GM21825 (cell line): ENCODE results near the gene DLX4.

Experiments used
- ATAC-seq: cut with Tn5 transposase; IDR thresholded peaks from one replicate; pipeline ENCODE4 v1.9.1; 2021; ENCODE audit warnings: mild to moderate bottlenecking, moderate library complexity; ENCODE audit not compliant: unreplicated experiment

DLX4 gene, protein sequence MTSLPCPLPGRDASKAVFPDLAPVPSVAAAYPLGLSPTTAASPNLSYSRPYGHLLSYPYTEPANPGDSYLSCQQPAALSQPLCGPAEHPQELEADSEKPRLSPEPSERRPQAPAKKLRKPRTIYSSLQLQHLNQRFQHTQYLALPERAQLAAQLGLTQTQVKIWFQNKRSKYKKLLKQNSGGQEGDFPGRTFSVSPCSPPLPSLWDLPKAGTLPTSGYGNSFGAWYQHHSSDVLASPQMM

GRCh38 chr17:49969134-49969759 is at the start of gene DLX4:
DLX4 (plus strand) TSS chr17:49969190; CDS start chr17:49969469, 279 bp downstream.
- no peak for ATAC-seq

DNA sequence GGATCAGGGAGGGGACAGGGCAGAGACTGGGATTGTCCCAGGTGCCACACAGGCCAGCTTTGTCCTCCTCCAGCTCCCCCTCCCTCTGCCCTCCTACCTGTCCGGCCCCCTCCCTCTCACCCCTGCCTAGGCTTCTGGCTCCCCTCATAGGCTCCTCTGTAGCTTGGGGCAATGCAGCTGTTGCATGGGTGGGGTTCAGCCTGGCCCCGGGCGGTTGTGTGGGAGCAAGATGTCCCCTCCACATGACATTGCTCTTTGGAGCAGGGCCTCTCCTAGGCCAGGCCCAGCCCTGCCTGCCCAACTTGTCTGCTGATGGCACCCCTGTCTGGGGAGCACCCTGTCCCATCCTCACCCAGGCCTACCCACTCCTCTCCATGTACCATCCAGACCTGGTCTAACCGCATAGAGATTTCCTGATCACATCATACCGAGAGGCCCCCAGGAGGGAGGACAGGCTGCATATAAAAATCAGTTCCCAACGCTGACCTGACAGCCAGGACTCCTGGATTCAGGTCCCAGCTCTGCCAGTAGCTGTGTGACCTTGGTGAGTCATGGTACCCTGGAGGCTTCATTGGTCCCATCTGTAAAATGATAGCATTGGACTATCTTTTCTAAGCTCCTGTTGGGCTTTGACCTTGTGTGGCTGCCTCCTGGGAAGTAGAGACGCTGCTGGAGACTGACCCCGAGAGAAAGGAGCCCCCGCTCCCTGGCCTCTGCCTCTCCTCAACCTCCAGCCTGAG is 48.8 kb upstream of the DLX4 start:
- no peak for ATAC-seq

DNA sequence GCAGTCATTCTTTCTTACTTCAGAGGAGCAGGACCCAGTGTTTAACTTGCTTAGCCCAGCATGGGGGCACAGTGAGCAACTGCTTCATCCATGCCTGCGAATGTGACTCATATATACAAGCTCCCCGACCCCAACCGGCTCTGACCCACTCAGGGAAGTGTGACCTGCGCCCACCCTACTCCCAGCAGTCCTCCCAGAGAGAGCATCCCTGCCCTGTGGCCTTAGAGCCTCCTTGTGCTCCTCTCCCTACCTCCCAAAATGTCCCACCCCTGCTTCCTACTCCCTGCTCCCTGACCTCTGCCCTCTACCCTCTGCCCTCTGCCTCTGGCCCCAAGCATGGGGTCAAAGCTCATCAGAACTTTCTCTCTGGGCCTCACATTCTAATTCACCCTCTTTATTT is 46.9 kb upstream of the DLX4 start:
- no peak for ATAC-seq

DNA sequence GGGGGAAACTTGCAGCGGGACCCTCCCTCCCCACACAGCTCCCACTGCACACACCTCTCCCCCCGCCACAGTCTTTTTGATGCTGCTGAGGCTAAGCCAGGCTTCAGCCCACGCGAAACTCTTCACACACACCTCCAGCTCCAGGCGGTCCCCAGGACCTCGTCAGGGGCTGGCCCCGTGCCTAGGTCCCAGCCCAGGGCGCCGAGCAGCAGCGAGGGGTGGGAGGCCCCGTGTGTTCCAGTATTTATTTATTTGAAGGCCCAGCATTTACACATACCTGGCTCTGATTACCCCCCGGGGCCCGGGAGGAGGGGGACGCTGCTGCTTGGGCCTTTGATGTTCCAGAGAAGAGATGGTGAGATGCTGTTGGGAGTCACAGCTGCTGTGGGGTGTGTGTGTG is 44.9 kb upstream of the DLX4 start:
- no peak for ATAC-seq

DNA sequence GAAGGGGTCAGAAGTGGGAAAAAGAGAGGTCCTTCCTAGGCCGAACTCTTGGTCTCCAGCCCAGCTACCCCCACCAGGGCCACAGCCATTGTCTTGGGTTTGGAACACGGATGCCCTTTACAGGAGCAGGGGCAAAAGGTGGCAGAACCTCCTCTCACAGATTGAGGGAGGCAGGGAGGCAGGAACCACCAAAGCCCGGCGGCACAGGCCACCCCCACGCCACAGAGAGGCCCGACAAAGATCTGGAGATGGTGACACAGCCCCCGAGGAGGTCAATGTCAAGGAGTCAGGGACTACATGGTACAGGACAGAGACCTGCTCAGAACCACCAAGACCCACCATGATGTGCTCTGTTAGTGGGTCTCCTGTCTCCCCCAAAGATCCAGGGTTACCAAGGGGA is 44.4 kb upstream of the DLX4 start:
- ATAC-seq: no peak

DNA sequence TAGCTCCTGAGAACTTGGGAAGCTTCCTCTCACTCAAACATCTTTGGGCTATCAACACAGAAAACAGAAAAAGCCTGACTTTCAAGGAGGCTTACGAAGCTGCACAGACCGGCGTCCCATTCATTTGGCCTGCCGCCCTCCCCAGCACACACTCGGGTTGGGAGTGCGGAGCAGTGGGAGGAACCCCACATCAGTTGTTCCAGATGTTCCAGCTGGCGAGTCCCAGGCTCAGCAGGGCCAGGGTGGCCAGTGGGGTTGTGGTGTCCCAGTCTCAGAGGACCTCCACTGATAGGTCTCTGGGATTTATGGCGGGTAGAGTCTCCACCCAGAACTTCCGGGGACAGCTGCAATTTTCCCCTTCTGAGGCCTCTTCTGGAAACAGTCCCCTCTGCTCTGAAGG is 43.1 kb upstream of the DLX4 start:
- ATAC-seq: no peak

DNA sequence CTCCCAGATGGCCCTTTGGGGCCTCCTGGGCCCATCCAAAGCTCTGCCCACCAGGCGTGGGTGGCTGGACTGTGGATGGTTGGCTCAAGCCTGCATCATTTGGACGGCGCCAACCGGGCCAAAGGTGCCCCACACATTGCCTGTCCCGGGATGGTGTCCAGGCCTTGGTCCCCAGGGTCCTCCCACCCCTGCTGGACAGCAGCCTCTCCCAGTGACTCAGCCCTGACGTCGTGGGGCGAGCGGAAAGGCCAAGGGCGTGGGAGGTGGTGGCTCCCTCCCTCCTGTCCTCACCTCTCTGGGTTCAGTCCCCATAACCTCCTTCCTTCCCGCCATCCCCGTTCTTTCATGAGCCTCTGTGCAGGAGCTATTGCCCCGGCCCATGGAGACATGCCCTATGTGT is 42.1 kb upstream of the DLX4 start:
- ATAC-seq: no peak

DNA sequence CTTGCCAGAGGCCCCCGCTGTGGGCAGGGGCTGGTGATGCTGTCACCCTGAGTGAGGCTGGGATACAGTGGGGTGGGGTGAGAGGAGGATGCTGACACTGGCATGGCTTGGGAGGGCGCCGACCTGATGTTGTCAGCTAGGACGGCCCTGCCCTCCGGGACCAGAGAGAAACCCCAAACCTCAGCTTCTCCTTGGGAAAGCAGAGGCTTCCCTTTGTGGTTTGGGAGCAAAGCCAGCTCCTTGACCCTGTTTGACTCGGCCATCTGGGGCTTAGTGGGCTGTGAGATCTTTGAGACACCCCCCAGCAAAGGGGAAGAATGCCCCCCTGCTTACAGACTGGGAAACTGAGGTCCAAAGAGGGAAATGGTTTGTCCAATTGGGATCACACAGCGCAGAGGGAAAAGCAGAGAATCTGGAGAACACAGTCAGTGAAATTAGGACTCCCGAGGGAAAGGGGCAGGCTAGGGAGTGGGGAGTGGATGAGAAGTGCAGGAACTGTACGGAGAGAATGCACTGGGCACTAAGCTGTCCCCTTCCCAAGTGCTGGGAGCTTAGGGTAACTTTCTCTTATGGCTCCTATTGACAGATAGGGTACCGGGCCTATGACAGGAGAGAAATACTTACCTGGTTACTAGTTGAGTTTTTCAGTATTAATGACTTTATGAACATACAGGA is 40.7 kb upstream of the DLX4 start:
- no peak for ATAC-seq

DNA sequence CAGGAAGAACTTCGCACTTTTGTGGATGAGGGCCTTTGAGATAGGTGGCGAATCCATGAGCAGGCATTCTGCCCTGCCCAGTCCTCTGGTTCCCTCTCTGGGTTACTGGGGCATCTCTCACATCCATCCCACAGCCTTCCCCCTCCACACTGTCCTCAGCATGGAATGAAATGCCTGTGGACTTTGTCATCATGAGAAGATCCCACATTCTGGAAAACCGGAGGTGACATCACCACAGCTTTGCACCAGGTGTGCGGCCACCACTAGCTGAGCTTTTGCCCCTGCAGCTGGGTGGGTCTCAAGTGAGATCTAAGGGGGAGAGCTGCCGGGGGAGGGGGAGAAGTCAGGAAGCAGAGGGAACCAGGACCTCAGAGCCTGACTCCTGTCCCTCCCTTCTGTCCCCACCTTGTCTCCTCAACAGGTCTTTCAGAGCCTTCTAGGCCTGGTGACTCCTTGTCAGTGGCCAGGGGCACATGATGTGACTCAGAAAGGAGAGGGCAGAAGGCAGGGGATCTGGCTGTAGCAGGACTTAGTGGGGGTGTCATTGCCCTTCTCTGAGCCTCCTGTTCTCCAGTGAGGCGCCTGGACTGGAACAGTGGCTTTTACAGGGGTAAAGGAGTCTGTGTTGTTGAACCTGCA is 40.0 kb upstream of the DLX4 start:
- ATAC-seq: no peak

- no peak for ATAC-seq
These were observed 38.1 kb upstream of the DLX4 start for GRCh38 chr17:49930880-49931279.

GRCh38 chr17:49931416-49932137 is 37.4 kb upstream of the DLX4 start:
- no peak for ATAC-seq

- ATAC-seq: no peak
These were observed 36.8 kb upstream of the DLX4 start for GRCh38 chr17:49932138-49932723.

- ATAC-seq: no peak
These were observed 36.1 kb upstream of the DLX4 start for GRCh38 chr17:49932901-49933300.

- no peak for ATAC-seq
These were observed 33.3 kb upstream of the DLX4 start for GRCh38 chr17:49935526-49936210.

DNA sequence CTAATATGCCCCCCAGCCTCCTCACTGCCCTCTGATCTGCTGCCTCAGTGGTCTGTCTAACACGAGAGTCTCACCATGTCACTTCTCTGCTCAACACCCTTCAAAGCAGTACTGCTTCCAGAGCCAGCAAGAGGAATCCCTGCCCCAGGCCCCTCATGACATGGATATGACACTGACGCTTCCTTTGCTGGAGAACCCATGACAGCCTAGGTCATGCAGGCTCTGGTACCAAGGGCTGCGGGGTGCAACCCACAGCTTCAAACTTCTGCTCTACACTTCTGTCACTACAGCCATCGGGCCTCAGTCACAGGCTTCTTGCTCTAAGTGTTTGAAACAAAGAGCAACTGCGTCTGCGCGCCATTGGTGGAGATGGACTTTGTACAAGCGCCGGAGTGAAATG is 32.6 kb upstream of the DLX4 start:
- ATAC-seq: no peak

- no peak for ATAC-seq
These were observed 29.7 kb upstream of the DLX4 start for GRCh38 chr17:49939318-49939717.

DNA sequence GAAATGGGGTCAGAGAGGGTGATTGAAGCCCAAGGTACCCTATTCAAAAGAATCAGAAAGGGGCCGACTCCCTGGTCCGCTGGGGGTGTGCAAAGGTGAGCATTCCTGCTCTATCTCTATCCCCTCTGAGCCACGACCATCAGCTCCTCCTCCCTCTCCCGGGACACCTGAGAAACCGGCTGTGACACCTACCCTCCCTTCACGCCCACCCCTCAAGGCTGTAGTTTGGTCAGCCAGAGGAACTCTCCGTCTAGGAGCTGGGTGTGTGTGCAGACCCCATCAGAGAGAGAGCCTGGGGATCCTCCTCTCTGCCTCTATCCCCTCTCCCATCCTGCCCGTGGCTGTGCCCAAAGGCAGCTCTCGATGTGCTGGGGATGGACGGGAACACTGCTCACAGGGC is 27.6 kb upstream of the DLX4 start:
- no peak for ATAC-seq

GRCh38 chr17:49942947-49943346 is 26.0 kb upstream of the DLX4 start:
- ATAC-seq: no peak

GRCh38 chr17:49944273-49944870 is 24.6 kb upstream of the DLX4 start:
- ATAC-seq: no peak
